Measurements from ENCODE around the gene NEU3.

DNA sequence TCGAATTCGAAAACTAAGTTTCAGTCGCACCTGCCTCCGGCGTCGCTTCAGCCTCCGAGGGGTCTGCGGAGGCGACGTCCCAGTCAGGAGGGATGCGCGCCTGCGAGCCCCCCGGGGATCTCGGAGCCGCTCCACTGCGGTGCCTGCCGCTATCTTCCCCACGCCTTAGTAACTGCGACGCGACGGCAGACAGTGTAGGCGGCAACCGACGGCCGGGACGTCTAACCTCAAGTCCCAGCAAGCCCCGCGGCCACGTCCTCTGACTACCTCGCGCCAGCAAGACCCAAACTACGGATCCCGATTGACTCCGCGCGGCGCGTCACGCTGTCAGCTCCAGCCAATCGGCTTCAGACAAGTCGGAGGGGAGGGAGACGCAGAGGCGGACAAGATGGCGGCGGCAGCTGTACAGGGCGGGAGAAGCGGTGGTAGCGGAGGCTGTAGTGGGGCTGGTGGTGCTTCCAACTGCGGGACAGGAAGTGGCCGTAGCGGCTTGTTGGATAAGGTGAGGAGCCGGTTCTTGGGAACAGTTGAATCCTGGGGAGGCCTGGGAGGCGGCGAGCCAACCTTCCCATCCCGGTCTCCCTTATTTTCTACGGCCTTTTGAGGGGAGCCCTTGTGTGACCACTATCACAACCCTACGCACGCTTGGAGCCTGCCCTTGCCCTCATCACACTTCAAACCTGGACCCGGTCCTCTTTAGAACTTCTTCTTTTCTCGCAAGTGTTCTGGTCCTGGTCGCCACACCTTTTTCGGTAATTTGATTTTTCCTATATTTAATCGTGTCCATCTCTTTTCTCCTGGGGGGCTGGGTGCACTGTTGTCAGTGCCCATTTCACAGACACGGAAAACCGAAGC lies 39.6 kb upstream of the NEU3 start, which contains the start of the genes SPCS2 and XRRA1:
- TF ChIP-seq, protein P1, sequence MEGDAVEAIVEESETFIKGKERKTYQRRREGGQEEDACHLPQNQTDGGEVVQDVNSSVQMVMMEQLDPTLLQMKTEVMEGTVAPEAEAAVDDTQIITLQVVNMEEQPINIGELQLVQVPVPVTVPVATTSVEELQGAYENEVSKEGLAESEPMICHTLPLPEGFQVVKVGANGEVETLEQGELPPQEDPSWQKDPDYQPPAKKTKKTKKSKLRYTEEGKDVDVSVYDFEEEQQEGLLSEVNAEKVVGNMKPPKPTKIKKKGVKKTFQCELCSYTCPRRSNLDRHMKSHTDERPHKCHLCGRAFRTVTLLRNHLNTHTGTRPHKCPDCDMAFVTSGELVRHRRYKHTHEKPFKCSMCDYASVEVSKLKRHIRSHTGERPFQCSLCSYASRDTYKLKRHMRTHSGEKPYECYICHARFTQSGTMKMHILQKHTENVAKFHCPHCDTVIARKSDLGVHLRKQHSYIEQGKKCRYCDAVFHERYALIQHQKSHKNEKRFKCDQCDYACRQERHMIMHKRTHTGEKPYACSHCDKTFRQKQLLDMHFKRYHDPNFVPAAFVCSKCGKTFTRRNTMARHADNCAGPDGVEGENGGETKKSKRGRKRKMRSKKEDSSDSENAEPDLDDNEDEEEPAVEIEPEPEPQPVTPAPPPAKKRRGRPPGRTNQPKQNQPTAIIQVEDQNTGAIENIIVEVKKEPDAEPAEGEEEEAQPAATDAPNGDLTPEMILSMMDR (IDR thresholded peaks at IDR 0.05), result peak in 2 of 4 experiments; percentile 4 to 9
- peak; percentile 74 to 84 for TF ChIP-seq POLR2A (IDR thresholded peaks at IDR 0.05)
